Measurements from ENCODE around the gene ALX4. TPM values are rescaled to one million over a fixed set of nuclear protein-coding genes. Genes with fewer than 3 reads are reported as not detected.

The ALX4 gene
- total RNA-seq: not detected in 2 replicates

DNA sequence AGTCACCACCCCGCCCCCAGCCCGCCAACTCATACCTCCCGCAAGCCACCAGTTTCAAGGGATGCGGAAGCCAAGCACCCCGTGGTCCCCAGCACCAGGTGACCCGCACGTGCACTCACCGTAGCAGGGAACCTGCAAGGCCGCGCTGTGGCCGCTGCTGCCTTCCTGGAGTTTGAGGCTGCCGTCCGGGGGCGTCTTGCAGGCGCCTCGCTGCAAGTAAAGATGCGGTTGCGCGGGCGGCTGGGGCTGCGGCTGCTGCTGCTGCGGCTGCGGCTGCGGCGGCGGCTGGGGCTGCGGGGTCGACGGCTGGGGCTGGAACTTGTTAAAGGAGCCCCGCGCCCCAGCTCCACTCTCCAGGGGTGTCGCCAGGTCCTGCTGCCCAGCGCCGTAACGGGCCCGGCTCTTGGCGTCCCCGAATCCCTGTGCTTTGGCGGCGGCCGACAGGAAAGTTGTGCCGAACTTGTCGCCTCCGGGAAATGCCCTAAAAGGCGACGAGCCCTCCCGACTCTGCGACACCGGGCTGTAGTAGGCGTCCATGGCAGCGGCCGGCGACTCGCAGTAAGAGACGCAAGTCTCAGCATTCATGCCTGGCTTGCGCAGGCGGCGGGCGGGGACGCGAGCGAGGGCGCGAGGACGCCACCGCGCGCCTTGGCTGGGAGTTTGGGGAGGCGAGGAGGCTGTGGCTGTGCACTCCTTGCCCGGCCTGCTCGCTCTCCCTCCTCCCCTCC lies at the start of gene ALX4:
Gene ALX4, minus strand, starts transcription at position 662 of the 728 bp plus-strand sequence. Its CDS starts 77 bp downstream, at position 585.

Other genes starting within 250 kb of the ALX4 start
- gene ACCS, start 243.9 kb downstream of the ALX4 start, total RNA-seq: 6.4 and 6.5 TPM in 2 replicates
- 324 and 375 TPM in 2 replicates for gene EXT2, start 214.5 kb downstream of the ALX4 start, total RNA-seq